Neural cell (in vitro differentiated cells): ENCODE data around the gene HOXB5. TPM values are rescaled to one million over a fixed set of nuclear protein-coding genes. Genes with fewer than 3 reads are reported as not detected.

Source experiments
- H2AFZ ChIP-seq: fragments of 200-600, 300-800 bp; sonication (generic), shearing (Covaris generic); 2 replicates; pipeline ENCODE4 v1.6.0; 2014; ENCODE audit warnings: low read depth, mild to moderate bottlenecking, antibody characterized with exemption, low read length, moderate library complexity
- H3F3A ChIP-seq: fragments of 200-600 bp; shearing (Covaris generic); 2 replicates; pipeline ENCODE4 v1.6.1; 2016; ENCODE audit warnings: mild to moderate bottlenecking, moderate library complexity, mixed read lengths, antibody characterized with exemption, low read length; ENCODE audit not compliant: insufficient read depth, poor library complexity, severe bottlenecking
- H3K27ac ChIP-seq: fragments of 200-600, 300-800 bp; sonication (generic), shearing (Covaris generic); 2 replicates; pipeline ENCODE4 v1.5.1; 2014; ENCODE audit warnings: mild to moderate bottlenecking, low read length, moderate library complexity
- H3K27me3 ChIP-seq: fragments of 300-800, 200-600 bp; sonication (generic), shearing (Covaris generic); 2 replicates; pipeline ENCODE4 v1.6.0; 2014; ENCODE audit warnings: mild to moderate bottlenecking, low read depth, low read length, moderate library complexity; ENCODE audit not compliant: insufficient read depth
- H3K36me3 ChIP-seq: fragments of 300-800, 200-600 bp; sonication (generic), shearing (Covaris generic); 2 replicates; pipeline ENCODE4 v1.5.1; 2014; ENCODE audit warnings: mild to moderate bottlenecking, antibody characterized with exemption, low read length, moderate library complexity; ENCODE audit not compliant: insufficient read depth
- H3K4me2 ChIP-seq: fragments of 300-800, 200-600 bp; sonication (generic), shearing (Covaris generic); 2 replicates; pipeline ENCODE4 v1.6.0; 2014; ENCODE audit warnings: mild to moderate bottlenecking, low read length
- H3K4me3 ChIP-seq: fragments of 300-800, 200-600 bp; sonication (generic), shearing (Covaris generic); 2 replicates; pipeline ENCODE4 v1.5.1; 2014; ENCODE audit warnings: mild to moderate bottlenecking, low read length, moderate library complexity
- H3K79me2 ChIP-seq: fragments of 200-600 bp; shearing (Covaris generic); replicated peaks from 2 replicates; pipeline ENCODE4 v1.6.0; 2014; ENCODE audit warnings: mild to moderate bottlenecking, low read length, moderate library complexity; ENCODE audit not compliant: insufficient read depth
- H3K9ac ChIP-seq: fragments of 300-800, 200-600 bp; sonication (generic), shearing (Covaris generic); 2 replicates; pipeline ENCODE4 v1.6.1; 2016; ENCODE audit warnings: mild to moderate bottlenecking, low read length, mixed read lengths
- H3K9me2 ChIP-seq: fragments of 200-600 bp; shearing (Covaris generic); 2 replicates; pipeline ENCODE4 v1.6.1; 2016; ENCODE audit warnings: mild to moderate bottlenecking, low read length, mixed read lengths; ENCODE audit not compliant: insufficient read depth
- H3K9me3 ChIP-seq: fragments of 200-600, 300-800 bp; sonication (generic), shearing (Covaris generic); 2 replicates; pipeline ENCODE4 v1.6.1; 2016; ENCODE audit warnings: mild to moderate bottlenecking, mixed run types, low read length, moderate library complexity, mixed read lengths
- H4K20me1 ChIP-seq: fragments of 200-600 bp; shearing (Covaris generic); 2 replicates; pipeline ENCODE4 v1.6.1; 2016; ENCODE audit warnings: mild to moderate bottlenecking, mixed run types; ENCODE audit not compliant: insufficient read depth
- EP300 ChIP-seq: fragments of 450-650 bp; conservative IDR thresholded peaks from 2 replicates; pipeline ENCODE4 v1.6.1; 2014; ENCODE audit warnings: antibody characterized with exemption, mild to moderate bottlenecking, moderate library complexity; ENCODE audit not compliant: poor library complexity, severe bottlenecking
- EZH2 ChIP-seq: fragments of 200-600, 300-800 bp; shearing (Covaris generic), sonication (generic); IDR thresholded peaks from 2 replicates; pipeline ENCODE4 v1.6.1; 2014; ENCODE audit warnings: antibody characterized with exemption, low read length, borderline replicate concordance, mild to moderate bottlenecking; ENCODE audit not compliant: insufficient read depth, poor library complexity, severe bottlenecking
- MXI1 ChIP-seq: fragments of 450-650 bp; conservative IDR thresholded peaks from 2 replicates; pipeline ENCODE4 v1.6.1; 2014; ENCODE audit warnings: antibody characterized with exemption, mild to moderate bottlenecking; ENCODE audit not compliant: poor library complexity, severe bottlenecking
- POLR2AphosphoS5 ChIP-seq: IDR thresholded peaks from 2 replicates; pipeline ENCODE4 v1.6.1; 2012
- RAD21 ChIP-seq: fragments of 450-650 bp; conservative IDR thresholded peaks from 2 replicates; pipeline ENCODE4 v1.6.1; 2014; ENCODE audit warnings: antibody characterized with exemption, mild to moderate bottlenecking, moderate library complexity
- SMC3 ChIP-seq: fragments of 450-650 bp; conservative IDR thresholded peaks from 2 replicates; pipeline ENCODE4 v1.6.1; 2014; ENCODE audit warnings: antibody characterized with exemption, mild to moderate bottlenecking, moderate library complexity; ENCODE audit not compliant: poor library complexity
- TAF1 ChIP-seq: IDR thresholded peaks from 2 replicates; pipeline ENCODE4 v1.6.1; 2012; ENCODE audit warnings: low read depth
- polyA plus RNA-seq: library from polyadenylated mRNA; depleted of rRNA; stranded (reverse); fragments of >200 nt; gene quantifications from 2 replicates; pipeline ENCODE4 v1.2.3, GENCODE V29; 2014
- TF ChIP-seq, protein P1 (sequence below): IDR thresholded peaks from 2 replicates; pipeline ENCODE4 v1.6.1; 2012; ENCODE audit warnings: borderline replicate concordance
- TF ChIP-seq, protein P2 (sequence below): fragments of 450-650 bp; IDR thresholded peaks from 2 replicates; pipeline ENCODE4 v1.5.1; 2014; ENCODE audit warnings: antibody characterized with exemption, mild to moderate bottlenecking, moderate library complexity; ENCODE audit not compliant: poor library complexity, severe bottlenecking

The HOXB5 gene
- polyA plus RNA-seq, 1 donor from 2014 or later, result not detected

DNA sequence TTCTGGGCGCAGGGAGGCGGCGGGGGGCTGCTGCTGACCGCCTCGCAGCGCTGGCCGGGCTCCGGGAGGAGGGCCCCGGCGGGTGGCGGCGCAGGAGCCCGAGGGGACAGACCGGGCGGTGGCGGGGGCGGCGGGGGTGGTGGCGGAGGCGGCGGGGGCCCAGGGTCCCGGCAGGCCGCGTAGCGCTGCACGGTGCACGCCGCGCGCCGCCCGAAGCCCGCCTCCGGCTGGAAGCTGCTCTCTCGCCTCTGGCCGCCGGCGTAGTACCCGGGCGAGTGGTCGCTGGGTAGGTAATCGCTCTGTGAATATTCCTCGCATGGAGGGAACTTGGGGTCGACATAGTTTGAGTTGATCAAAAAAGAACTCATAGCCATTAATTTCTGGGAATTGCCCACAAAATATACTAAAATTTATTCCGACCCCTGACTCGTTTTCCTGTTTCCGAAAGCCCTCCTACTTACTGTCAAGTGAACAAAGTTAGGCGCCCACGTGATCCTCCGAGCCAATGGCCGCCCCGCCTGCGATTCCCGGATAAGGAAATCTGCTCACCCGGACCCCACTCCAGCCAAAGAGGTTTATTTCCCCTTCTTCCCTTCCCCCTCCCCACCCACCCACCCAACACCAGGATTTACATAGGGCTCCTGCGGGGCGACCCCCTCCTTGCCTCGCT, 15.5 kb downstream of the HOXB5 start, which contains the start of gene HOXB4:
TSS of gene HOXB4 (minus strand) at position 405 of the 670 bp plus-strand sequence. CDS start at position 374, 31 bp downstream.
- Histone ChIP-seq H3K36me3 (no peaks in the 10 kb centered on the region), H2AFZ (no peak within 1 kb of the TSS), H3K27ac (no peak within 1 kb of the TSS), H3K79me2 (no peaks in the 10 kb centered on the region), H3K27me3 (peaks cover 98% of the 10 kb centered on the region), H3K4me3 (no peak within 1 kb of the TSS), H3K9ac (no peak within 1 kb of the TSS), H3K9me2 (no peaks in the 10 kb centered on the region), H3K9me3 (no peaks in the 10 kb centered on the region), H3K4me2 (no peak within 1 kb of the TSS), H4K20me1 (no peaks in the 10 kb centered on the region), H3F3A (no peaks in the 10 kb centered on the region)
- TF ChIP-seq RAD21, result no peak
- TF ChIP-seq SMC3, result no peak
- no peak for TF ChIP-seq EZH2
- no peak for TF ChIP-seq EP300
- no peak for TF ChIP-seq TAF1
- TF ChIP-seq MXI1, result no peak
- TF ChIP-seq POLR2AphosphoS5, result no peak
- TF ChIP-seq, protein P1, sequence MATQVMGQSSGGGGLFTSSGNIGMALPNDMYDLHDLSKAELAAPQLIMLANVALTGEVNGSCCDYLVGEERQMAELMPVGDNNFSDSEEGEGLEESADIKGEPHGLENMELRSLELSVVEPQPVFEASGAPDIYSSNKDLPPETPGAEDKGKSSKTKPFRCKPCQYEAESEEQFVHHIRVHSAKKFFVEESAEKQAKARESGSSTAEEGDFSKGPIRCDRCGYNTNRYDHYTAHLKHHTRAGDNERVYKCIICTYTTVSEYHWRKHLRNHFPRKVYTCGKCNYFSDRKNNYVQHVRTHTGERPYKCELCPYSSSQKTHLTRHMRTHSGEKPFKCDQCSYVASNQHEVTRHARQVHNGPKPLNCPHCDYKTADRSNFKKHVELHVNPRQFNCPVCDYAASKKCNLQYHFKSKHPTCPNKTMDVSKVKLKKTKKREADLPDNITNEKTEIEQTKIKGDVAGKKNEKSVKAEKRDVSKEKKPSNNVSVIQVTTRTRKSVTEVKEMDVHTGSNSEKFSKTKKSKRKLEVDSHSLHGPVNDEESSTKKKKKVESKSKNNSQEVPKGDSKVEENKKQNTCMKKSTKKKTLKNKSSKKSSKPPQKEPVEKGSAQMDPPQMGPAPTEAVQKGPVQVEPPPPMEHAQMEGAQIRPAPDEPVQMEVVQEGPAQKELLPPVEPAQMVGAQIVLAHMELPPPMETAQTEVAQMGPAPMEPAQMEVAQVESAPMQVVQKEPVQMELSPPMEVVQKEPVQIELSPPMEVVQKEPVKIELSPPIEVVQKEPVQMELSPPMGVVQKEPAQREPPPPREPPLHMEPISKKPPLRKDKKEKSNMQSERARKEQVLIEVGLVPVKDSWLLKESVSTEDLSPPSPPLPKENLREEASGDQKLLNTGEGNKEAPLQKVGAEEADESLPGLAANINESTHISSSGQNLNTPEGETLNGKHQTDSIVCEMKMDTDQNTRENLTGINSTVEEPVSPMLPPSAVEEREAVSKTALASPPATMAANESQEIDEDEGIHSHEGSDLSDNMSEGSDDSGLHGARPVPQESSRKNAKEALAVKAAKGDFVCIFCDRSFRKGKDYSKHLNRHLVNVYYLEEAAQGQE, result no peak
- TF ChIP-seq, protein P2, sequence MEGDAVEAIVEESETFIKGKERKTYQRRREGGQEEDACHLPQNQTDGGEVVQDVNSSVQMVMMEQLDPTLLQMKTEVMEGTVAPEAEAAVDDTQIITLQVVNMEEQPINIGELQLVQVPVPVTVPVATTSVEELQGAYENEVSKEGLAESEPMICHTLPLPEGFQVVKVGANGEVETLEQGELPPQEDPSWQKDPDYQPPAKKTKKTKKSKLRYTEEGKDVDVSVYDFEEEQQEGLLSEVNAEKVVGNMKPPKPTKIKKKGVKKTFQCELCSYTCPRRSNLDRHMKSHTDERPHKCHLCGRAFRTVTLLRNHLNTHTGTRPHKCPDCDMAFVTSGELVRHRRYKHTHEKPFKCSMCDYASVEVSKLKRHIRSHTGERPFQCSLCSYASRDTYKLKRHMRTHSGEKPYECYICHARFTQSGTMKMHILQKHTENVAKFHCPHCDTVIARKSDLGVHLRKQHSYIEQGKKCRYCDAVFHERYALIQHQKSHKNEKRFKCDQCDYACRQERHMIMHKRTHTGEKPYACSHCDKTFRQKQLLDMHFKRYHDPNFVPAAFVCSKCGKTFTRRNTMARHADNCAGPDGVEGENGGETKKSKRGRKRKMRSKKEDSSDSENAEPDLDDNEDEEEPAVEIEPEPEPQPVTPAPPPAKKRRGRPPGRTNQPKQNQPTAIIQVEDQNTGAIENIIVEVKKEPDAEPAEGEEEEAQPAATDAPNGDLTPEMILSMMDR, result no peak

DNA sequence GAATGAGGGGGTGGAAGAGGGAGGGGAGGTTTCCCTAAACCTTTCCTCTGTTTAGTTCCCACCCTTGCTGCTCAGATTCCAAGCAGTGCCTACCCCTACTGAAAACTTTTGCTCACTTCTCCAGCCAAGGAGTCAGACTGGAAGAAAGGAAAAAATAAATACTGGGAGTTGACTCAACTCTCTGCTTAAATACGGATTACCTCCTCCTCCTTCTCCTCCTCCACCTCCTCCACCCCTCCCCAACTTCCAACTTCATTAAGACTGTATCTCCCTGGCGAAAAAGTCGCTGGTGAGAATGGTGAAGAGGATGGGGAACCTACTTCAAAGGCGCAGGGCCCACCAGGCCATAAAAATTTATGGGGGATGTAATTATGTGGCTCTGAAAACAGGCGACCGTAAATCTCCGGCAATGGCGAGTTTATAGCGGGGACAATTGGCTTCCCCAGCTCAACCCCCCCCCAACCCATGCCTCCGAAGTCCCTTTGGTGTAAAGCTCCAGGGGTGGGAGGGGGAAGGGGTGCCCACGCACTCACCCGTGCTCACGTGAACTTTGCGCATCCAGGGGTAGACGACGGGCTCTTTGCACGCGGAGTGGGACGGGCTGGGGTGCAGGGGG, 16.1 kb downstream of the HOXB5 start:
- H3K9me3 ChIP-seq, result no peaks in the 10 kb centered on the region
- no peak overlapping the region for H3K9ac ChIP-seq
- no peak overlapping the region for H3K4me3 ChIP-seq
- no peaks in the 10 kb centered on the region for H4K20me1 ChIP-seq
- no peak overlapping the region for H3K27ac ChIP-seq
- H3K4me2 ChIP-seq, result no peak overlapping the region
- H3K36me3 ChIP-seq, result no peaks in the 10 kb centered on the region
- no peak for TF ChIP-seq EP300
- TF ChIP-seq SMC3, result no peak
- TF ChIP-seq, protein P1, result no peak
- TF ChIP-seq EZH2, result no peak
- TF ChIP-seq, protein P2, result no peak
- no peak for TF ChIP-seq POLR2AphosphoS5
- no peak for TF ChIP-seq MXI1
- no peak for TF ChIP-seq TAF1
- no peak for TF ChIP-seq RAD21
- no peaks in the 10 kb centered on the region for H3F3A ChIP-seq
- H3K79me2 ChIP-seq, result no peaks in the 10 kb centered on the region
- H3K27me3 ChIP-seq, result peaks cover 98% of the 10 kb centered on the region
- H2AFZ ChIP-seq, result no peak overlapping the region
- H3K9me2 ChIP-seq, result no peaks in the 10 kb centered on the region
